Measurements from ENCODE around the gene RTBDN.

DNA sequence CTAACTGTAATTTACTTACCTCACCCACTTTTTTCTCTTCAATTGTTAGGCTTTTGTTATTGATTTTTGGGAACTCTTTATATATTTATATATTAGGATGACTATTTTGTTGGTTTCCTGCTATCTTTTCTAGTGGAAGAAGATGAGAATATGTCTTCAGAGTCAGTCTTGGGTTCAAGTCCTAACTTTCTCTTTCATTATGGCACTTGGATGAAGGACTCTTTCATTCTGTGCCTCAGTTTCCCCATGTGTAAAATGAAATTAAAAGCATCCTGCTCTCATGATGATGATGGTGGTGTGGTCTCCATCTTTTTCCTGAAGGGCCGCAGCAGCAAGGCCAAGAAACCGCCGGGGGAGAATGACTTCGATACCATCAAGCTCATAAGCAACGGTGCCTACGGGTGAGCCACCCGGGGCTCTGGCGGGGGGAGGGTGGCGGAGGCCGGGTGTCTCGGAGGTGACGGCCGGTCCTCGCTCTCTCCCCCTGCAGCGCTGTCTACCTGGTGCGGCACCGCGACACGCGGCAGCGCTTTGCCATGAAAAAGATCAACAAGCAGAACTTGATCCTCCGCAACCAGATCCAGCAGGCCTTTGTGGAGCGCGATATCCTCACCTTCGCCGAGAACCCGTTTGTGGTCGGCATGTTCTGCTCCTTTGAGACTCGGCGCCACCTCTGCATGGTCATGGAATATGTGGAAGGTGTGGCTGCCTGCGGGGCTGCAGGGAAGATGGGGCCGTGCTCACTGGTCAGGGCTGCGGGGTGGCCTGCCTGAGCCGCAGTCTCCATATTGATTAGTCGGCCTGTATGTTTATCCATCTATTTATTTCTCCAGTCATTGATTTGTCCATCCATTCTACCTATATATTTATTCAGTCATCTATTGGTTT lies 23.9 kb upstream of the RTBDN start:
- TF ChIP-seq, protein P1, sequence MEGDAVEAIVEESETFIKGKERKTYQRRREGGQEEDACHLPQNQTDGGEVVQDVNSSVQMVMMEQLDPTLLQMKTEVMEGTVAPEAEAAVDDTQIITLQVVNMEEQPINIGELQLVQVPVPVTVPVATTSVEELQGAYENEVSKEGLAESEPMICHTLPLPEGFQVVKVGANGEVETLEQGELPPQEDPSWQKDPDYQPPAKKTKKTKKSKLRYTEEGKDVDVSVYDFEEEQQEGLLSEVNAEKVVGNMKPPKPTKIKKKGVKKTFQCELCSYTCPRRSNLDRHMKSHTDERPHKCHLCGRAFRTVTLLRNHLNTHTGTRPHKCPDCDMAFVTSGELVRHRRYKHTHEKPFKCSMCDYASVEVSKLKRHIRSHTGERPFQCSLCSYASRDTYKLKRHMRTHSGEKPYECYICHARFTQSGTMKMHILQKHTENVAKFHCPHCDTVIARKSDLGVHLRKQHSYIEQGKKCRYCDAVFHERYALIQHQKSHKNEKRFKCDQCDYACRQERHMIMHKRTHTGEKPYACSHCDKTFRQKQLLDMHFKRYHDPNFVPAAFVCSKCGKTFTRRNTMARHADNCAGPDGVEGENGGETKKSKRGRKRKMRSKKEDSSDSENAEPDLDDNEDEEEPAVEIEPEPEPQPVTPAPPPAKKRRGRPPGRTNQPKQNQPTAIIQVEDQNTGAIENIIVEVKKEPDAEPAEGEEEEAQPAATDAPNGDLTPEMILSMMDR (IDR thresholded peaks at IDR 0.05; ENCODE audit: borderline replicate concordance, extremely low read depth, low read length, poor library complexity, severe bottlenecking) = no peak
- TF ChIP-seq EZH2 (IDR thresholded peaks at IDR 0.05; ENCODE audit: borderline replicate concordance, low read depth, low read length, severe bottlenecking) = no peak

Measured in DND-41 (cell line).